Tibial nerve (tissue), 3 donors: ENCODE results near the gene DPEP2.

ENCODE experiments used
- CTCF ChIP-seq, 5 experiments: fragments of 200-600 bp in 3 of 5; fragments of 450-650 bp in 2 of 5; sonication (generic) in 3 of 5; IDR thresholded peaks; one replicate each; pipeline ENCODE4 v1.5.1; 2016 to 2019; ENCODE audit warnings: antibody characterized with exemption in 5 of 5, mild to moderate bottlenecking in 3 of 5, moderate library complexity in 2 of 5
- POLR2A ChIP-seq, 2 donors: fragments of 450-650 bp; IDR thresholded peaks; one replicate each; pipeline ENCODE4 v1.6.1; 2017; ENCODE audit warnings: antibody characterized with exemption in 2 of 2, mild to moderate bottlenecking in 2 of 2, moderate library complexity in 2 of 2

GRCh38 chr16:67968400-67969253 is 30.7 kb downstream of the DPEP2 start, which contains the start of gene SLC12A4:
- TF ChIP-seq CTCF (IDR thresholded peaks at IDR 0.05): peak in 2 of 5 experiments; percentile 28 to 39
- peak; percentile 79 to 96 for TF ChIP-seq POLR2A (IDR thresholded peaks at IDR 0.05)
